Thyroid gland (tissue), 4 donors: Measurements from ENCODE around the gene SMIM41. TPM values are rescaled to one million over a fixed set of nuclear protein-coding genes. Genes with fewer than 3 reads are reported as not detected.

ENCODE experiments used
- DNase-seq, 2 donors: peaks; one replicate each; pipeline ENCODE4 v3.0.0-alpha.2; 2019
- H3K27ac ChIP-seq, 3 donors: fragments of 200-600 bp; sonication (generic); 1 replicate in 2 of 3; 2 replicates in 1 of 3; pipeline ENCODE4 v1.5.1; 2016 to 2019; ENCODE audit warnings: mild to moderate bottlenecking in 1 of 3, moderate library complexity in 1 of 3
- H3K27me3 ChIP-seq: fragments of 200-600 bp; sonication (generic); one replicate; pipeline ENCODE4 v1.5.1; 2019
- H3K36me3 ChIP-seq, 2 donors: fragments of 200-600 bp; sonication (generic); one replicate each; pipeline ENCODE4 v1.5.1; 2016 to 2019
- H3K4me1 ChIP-seq, 2 donors: fragments of 200-600 bp; sonication (generic); one replicate each; pipeline ENCODE4 v1.5.1; 2017 to 2019
- H3K4me3 ChIP-seq, 3 donors: fragments of 200-600 bp; sonication (generic); replicated peaks in 1 of 3; 1 replicate in 2 of 3; 2 replicates in 1 of 3; pipeline ENCODE4 v1.5.1; 2016; ENCODE audit warnings: mild to moderate bottlenecking in 1 of 3
- H3K9me3 ChIP-seq: fragments of 200-600 bp; sonication (generic); one replicate; pipeline ENCODE4 v1.5.1; 2017
- POLR2A ChIP-seq, 2 donors: fragments of 450-650 bp; IDR thresholded peaks; one replicate each; pipeline ENCODE4 v1.6.1; 2017; ENCODE audit warnings: antibody characterized with exemption in 2 of 2, mild to moderate bottlenecking in 2 of 2, moderate library complexity in 1 of 2
- WGBS, 2 donors: methylation state at CpG; one replicate each; pipeline ENCODE4 v1.1.5; 2017; 5-methylcytosine and 5-hydroxymethylcytosine counted together
- intact Hi-C: fragments of 100-400 bp; cut with DNase I; formaldehyde crosslinking; loops from one replicate; pipeline ENCODE4 v1.15.1; 2023
- total RNA-seq, 4 donors: library from RNA; depleted of rRNA; stranded (reverse); fragments of >200 nt; gene quantifications; one replicate each; pipeline ENCODE4 v1.2.3, GENCODE V29; 2016
- TF ChIP-seq, protein P1 (sequence below), 6 experiments: fragments of 200-600 bp in 3 of 6; fragments of 450-650 bp in 3 of 6; sonication (generic) in 3 of 6; IDR thresholded peaks; one replicate each; pipeline ENCODE4 v1.5.1; 2016 to 2019; ENCODE audit warnings: antibody characterized with exemption in 6 of 6, mild to moderate bottlenecking in 2 of 6, inconsistent platforms in 1 of 6, moderate library complexity in 1 of 6

SMIM41 gene
- total RNA-seq, 4 donors from 2014 or later = 0.67 TPM; not detected in 3

DNA sequence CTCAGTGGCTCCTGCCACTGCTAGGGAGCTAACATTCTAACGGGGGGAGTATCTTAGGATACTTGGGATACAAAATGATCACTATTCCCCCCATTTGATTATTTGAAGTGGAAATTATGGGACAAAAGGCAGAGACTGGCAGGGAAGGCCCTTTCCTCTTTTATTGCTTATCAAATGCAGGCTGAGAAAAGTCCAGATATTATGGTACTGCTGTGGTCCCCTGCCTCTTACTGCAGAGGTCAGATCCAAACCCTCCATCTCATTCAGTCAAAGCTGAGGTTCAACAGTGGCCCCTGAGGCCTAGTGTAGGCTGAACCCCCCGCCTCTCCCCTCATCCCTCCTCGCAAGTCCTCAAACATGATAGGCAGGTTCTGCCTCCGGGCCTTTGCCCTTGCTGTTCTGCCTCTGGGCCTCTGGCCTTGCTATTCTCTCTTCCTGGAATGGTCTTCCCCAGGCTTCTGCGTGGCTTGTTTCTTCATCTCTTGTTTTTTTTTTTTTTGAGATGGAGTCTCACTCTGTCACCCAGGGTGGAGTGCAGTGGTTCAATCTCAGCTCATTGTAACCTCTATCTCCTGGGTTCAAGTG, 78.2 kb downstream of the SMIM41 start:
- 76 to 89% methylated on average over 5 of the region's 5 CpGs for WGBS, 2 donors
- peaks cover 0 to 9% of the 10 kb centered on the region in 2 donors for H3K4me1 ChIP-seq
- H3K27me3 ChIP-seq = no peaks in the 10 kb centered on the region
- no peaks in the 10 kb centered on the region for H3K9me3 ChIP-seq
- no peak for TF ChIP-seq POLR2A (IDR thresholded peaks at IDR 0.05)
- TF ChIP-seq, protein P1, sequence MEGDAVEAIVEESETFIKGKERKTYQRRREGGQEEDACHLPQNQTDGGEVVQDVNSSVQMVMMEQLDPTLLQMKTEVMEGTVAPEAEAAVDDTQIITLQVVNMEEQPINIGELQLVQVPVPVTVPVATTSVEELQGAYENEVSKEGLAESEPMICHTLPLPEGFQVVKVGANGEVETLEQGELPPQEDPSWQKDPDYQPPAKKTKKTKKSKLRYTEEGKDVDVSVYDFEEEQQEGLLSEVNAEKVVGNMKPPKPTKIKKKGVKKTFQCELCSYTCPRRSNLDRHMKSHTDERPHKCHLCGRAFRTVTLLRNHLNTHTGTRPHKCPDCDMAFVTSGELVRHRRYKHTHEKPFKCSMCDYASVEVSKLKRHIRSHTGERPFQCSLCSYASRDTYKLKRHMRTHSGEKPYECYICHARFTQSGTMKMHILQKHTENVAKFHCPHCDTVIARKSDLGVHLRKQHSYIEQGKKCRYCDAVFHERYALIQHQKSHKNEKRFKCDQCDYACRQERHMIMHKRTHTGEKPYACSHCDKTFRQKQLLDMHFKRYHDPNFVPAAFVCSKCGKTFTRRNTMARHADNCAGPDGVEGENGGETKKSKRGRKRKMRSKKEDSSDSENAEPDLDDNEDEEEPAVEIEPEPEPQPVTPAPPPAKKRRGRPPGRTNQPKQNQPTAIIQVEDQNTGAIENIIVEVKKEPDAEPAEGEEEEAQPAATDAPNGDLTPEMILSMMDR (IDR thresholded peaks at IDR 0.05) = no peak
- intact Hi-C loops = loop anchor here (5.0 to 10.0 kb wide), 3 partner anchors 170 to 720 kb away; no protein-coding TSS in a partner anchor
- no peak overlapping the region for H3K4me3 ChIP-seq
- H3K27ac ChIP-seq = peak overlapping the region in 1 of 3 donors; percentile 52
- no peaks in the 10 kb centered on the region for H3K36me3 ChIP-seq
- DNase-seq = no peak

Other genes with a start within 250 kb of the SMIM41 start
- 1 to 10 TPM in 2 of 4 donors, under 1 TPM in 2; 0.45 to 1.6 (median 1.1) TPM for gene FIGNL2, start 231.0 kb upstream of the SMIM41 start, total RNA-seq
- not detected for gene ANKRD33, start 191.6 kb upstream of the SMIM41 start, total RNA-seq
- gene ACVRL1, start 172.2 kb upstream of the SMIM41 start, total RNA-seq = 100 to 1,000 TPM in 2 of 4 donors, 10 to 100 TPM in 2; 61.9 to 133 (median 84.2) TPM
- 10 to 100 TPM; 13.7 to 19.9 (median 19.2) TPM for gene ACVR1B, start 128.0 kb upstream of the SMIM41 start, total RNA-seq
- gene TAMALIN, start 72.8 kb upstream of the SMIM41 start, total RNA-seq = 10 to 100 TPM in 3 of 4 donors, 1 to 10 TPM in 1; 9.8 to 20.8 (median 14.5) TPM
- gene NR4A1, start 28.3 kb upstream of the SMIM41 start, total RNA-seq = 100 to 1,000 TPM in 1 of 4 donors, 10 to 100 TPM in 3; 46.3 to 156 (median 83.5) TPM
- gene ATG101, start 9.7 kb upstream of the SMIM41 start, total RNA-seq = 10 to 100 TPM; 40.7 to 61.1 (median 48.0) TPM
- gene KRT80, start 112.3 kb downstream of the SMIM41 start, total RNA-seq = 1 to 10 TPM in 1 of 4 donors, under 1 TPM in 1, not detected in 2; 0.34 to 1.6 TPM
- 100 to 1,000 TPM; 333 to 826 (median 460) TPM for gene KRT7, start 153.5 kb downstream of the SMIM41 start, total RNA-seq
- gene KRT86, start 194.9 kb downstream of the SMIM41 start, total RNA-seq = 1 to 10 TPM in 1 of 4 donors, under 1 TPM in 3; 0.13 to 1.1 (median 0.42) TPM
- under 1 TPM in 2 of 4 donors, not detected in 2; 0.11 to 0.71 TPM for gene KRT81, start 211.8 kb downstream of the SMIM41 start, total RNA-seq
- gene KRT83, start 241.7 kb downstream of the SMIM41 start, total RNA-seq = under 1 TPM in 3 of 4 donors, not detected in 1; 0.22 to 0.46 (median 0.40) TPM